ENCODE data around the gene CCDC148. TPM values are rescaled to one million over a fixed set of nuclear protein-coding genes. Genes with fewer than 3 reads are reported as not detected.

The CCDC148 gene
- total RNA-seq, 1 donor from 2014 or later = 1.0 TPM

DNA sequence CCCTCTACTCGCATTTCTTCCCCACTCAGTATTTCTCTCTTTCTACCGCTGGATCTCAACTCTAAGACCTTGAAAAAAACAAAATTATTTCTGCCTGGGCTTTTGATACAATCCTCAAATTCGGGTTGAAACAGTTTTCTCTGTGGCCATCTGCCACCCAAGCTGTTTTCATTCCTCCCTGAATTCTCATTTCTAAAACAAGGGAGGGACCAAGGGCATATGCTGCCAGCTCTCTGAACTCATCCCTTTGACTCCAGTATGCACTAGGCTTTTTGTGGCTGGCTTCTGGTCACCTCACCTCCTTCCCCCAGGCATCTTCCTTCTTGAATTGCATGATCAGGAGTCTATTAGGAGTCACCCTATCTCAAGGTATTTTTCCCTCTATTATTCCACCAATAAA lies 49.5 kb downstream of the CCDC148 start:
- no peaks in the 10 kb centered on the region for H3K36me3 ChIP-seq (ENCODE audit: control insufficient read depth, insufficient read depth, low read length)
- DNase-seq (ENCODE audit: low read depth) = no peak
- no peak overlapping the region for H3K4me3 ChIP-seq (ENCODE audit: low read depth, low read length)
- TF ChIP-seq CTCF (IDR thresholded peaks at IDR 0.05; ENCODE audit: insufficient read depth, low read length, poor library complexity, severe bottlenecking) = no peak
- H3K27me3 ChIP-seq (ENCODE audit: control insufficient read depth, insufficient read depth, low read length) = no peaks in the 10 kb centered on the region

- H3K27me3 ChIP-seq (ENCODE audit: control insufficient read depth, insufficient read depth, low read length) = no peaks in the 10 kb centered on the region
- no peak for TF ChIP-seq CTCF (IDR thresholded peaks at IDR 0.05; ENCODE audit: insufficient read depth, low read length, poor library complexity, severe bottlenecking)
- H3K36me3 ChIP-seq (ENCODE audit: control insufficient read depth, insufficient read depth, low read length) = no peaks in the 10 kb centered on the region
- no peak for DNase-seq (ENCODE audit: low read depth)
- H3K4me3 ChIP-seq (ENCODE audit: low read depth, low read length) = no peak overlapping the region
These were observed 51.2 kb downstream of the CCDC148 start for GRCh38 chr2:158405341-158405740.

DNA sequence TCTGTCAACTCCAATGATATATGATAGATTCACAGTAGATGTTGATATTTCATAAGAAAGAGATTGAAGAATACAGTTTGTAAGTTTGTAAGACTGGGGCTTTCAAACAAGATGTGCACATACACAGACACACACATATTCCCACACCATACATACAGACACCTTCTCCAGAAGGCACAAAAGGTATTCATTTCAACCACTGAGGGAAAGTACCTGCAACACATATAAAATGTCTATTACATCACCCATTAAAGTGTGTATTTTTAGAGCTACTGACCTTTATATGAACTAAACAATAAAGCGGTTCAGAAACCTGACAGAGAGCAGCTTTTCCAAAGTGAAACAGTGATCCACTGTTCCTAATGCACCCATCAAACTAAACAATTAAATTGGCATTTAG lies 53.3 kb downstream of the CCDC148 start:
- DNase-seq (ENCODE audit: low read depth) = no peak

DNA sequence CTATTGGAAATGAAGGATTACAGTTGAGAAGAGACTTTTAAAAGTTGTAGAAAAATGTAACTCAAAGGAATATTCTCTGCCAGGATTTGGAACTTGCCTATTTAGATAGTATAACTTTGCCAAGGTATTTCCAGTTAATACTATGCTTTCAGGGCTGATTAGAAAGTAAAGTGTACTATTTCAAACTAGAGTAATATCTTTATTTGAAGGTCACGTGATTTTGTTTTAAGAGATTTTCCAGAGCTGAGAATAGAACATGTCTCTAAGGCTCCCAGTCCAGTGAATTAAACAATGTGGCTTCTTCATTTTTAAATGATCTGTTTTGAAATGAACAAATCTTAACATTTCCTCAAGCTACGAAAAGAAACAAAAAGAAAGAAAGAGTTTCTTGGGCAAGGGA lies 53.9 kb downstream of the CCDC148 start:
- no peak for TF ChIP-seq CTCF (IDR thresholded peaks at IDR 0.05; ENCODE audit: insufficient read depth, low read length, poor library complexity, severe bottlenecking)
- DNase-seq (ENCODE audit: low read depth) = no peak
- Histone ChIP-seq H3K4me3 (ENCODE audit: low read depth, low read length) (no peak overlapping the region), H3K27me3 (ENCODE audit: control insufficient read depth, insufficient read depth, low read length) (no peaks in the 10 kb centered on the region), H3K36me3 (ENCODE audit: control insufficient read depth, insufficient read depth, low read length) (no peaks in the 10 kb centered on the region)

More for the DNA sequence above, 53.3 kb downstream of the CCDC148 start:
- no peaks in the 10 kb centered on the region for H3K36me3 ChIP-seq (ENCODE audit: control insufficient read depth, insufficient read depth, low read length)
- no peak for TF ChIP-seq CTCF (IDR thresholded peaks at IDR 0.05; ENCODE audit: insufficient read depth, low read length, poor library complexity, severe bottlenecking)
- H3K27me3 ChIP-seq (ENCODE audit: control insufficient read depth, insufficient read depth, low read length) = no peaks in the 10 kb centered on the region
- no peak overlapping the region for H3K4me3 ChIP-seq (ENCODE audit: low read depth, low read length)

GRCh38 chr2:158395166-158395565 lies 61.4 kb downstream of the CCDC148 start:
- no peak overlapping the region for H3K4me3 ChIP-seq (ENCODE audit: low read depth, low read length)
- no peaks in the 10 kb centered on the region for H3K36me3 ChIP-seq (ENCODE audit: control insufficient read depth, insufficient read depth, low read length)
- no peaks in the 10 kb centered on the region for H3K27me3 ChIP-seq (ENCODE audit: control insufficient read depth, insufficient read depth, low read length)
- peak; percentile 38 for DNase-seq (ENCODE audit: low read depth)
- no peak for TF ChIP-seq CTCF (IDR thresholded peaks at IDR 0.05; ENCODE audit: insufficient read depth, low read length, poor library complexity, severe bottlenecking)

DNA sequence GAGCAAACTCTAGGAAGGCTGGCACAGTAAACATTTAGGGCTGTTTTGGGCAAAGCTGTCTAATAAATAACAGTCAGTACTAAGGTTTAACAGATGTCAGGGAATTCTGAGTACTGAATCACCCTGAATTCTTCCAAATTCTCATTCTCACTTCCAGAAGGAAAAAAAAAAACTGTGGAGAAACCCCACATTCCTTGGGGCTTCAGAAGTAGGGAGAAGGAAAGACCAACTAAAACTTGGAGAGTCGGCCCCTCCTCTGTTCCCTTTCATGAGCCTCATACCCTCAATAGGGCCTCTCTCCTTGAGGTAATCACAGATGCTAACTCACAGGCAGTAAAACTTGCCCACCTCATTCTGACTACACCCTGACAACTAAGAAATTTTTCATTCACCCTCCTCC lies 62.1 kb downstream of the CCDC148 start:
- no peak for DNase-seq (ENCODE audit: low read depth)
- no peak overlapping the region for H3K4me3 ChIP-seq (ENCODE audit: low read depth, low read length)

More for the DNA sequence above, 62.1 kb downstream of the CCDC148 start:
- no peaks in the 10 kb centered on the region for H3K36me3 ChIP-seq (ENCODE audit: control insufficient read depth, insufficient read depth, low read length)
- H3K27me3 ChIP-seq (ENCODE audit: control insufficient read depth, insufficient read depth, low read length) = no peaks in the 10 kb centered on the region
- no peak for TF ChIP-seq CTCF (IDR thresholded peaks at IDR 0.05; ENCODE audit: insufficient read depth, low read length, poor library complexity, severe bottlenecking)

Data from kidney epithelial cell (primary cell).